GM23338 (cell line): ENCODE measurements around the gene BRD3.

Experiments
- CTCF ChIP-seq, 2 experiments: fragments of 200-600 bp in 1 of 2; sonication (generic) in 1 of 2; conservative IDR thresholded peaks; 2 replicates each; pipeline versions ENCODE4 v1.5.1 to v1.6.1; 2016 to 2017; ENCODE audit warnings: antibody characterized with exemption in 2 of 2, low read depth in 2 of 2, mild to moderate bottlenecking in 2 of 2, moderate library complexity in 1 of 2
- POLR2AphosphoS5 ChIP-seq: IDR thresholded peaks from 2 replicates; pipeline ENCODE4 v1.6.1; 2016; ENCODE audit warnings: antibody characterized with exemption, low read depth

GRCh38 chr9:134064711-134065110, 3.1 kb downstream of the BRD3 start:
- no peak for TF ChIP-seq CTCF (conservative IDR thresholded peaks at IDR 0.05; ENCODE audit: low read depth in 2 of 2)
- TF ChIP-seq POLR2AphosphoS5: no peak
